ENCODE results near the gene NDUFS6. TPM values are rescaled to one million over a fixed set of nuclear protein-coding genes. Genes with fewer than 3 reads are reported as not detected.

NDUFS6 gene
- total RNA-seq, 1 donor from 2014 or later: 21.3 TPM

DNA sequence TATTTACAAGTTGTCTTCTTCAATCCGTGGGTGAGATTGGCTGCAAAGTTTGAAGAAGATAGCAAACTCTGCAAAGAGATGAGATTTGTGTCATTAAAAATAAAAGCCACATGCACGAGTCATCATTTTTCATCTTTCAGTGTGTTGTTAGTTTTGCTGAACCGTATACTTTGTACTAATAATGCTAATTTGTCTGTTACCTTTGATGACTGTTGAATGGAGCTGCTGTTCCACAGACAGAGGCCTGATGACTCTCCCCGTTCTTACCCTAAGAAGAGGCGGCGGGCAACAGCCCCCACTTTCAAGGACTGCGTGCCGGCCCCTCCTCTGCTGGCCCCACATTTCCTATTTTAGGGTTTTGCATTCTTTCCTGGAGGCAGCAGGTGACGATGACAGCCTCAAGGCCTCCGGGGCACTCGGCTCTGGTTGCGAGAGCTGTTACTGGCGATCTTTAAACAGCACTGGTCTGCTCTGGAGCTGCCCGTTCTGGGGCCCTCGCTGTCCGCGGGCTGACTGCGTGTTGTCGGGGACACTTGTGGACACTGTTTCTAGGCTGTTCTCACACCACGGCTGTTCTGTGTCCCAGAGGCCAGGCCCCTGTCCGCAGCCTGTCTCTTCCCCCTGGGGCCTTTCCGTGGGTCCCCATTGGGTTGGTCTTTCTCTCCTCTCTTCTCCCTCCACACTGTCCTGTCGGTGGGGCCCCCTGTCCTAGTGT, 35.1 kb downstream of the NDUFS6 start:
- H3K9me3 ChIP-seq: no peaks in the 10 kb centered on the region

DNA sequence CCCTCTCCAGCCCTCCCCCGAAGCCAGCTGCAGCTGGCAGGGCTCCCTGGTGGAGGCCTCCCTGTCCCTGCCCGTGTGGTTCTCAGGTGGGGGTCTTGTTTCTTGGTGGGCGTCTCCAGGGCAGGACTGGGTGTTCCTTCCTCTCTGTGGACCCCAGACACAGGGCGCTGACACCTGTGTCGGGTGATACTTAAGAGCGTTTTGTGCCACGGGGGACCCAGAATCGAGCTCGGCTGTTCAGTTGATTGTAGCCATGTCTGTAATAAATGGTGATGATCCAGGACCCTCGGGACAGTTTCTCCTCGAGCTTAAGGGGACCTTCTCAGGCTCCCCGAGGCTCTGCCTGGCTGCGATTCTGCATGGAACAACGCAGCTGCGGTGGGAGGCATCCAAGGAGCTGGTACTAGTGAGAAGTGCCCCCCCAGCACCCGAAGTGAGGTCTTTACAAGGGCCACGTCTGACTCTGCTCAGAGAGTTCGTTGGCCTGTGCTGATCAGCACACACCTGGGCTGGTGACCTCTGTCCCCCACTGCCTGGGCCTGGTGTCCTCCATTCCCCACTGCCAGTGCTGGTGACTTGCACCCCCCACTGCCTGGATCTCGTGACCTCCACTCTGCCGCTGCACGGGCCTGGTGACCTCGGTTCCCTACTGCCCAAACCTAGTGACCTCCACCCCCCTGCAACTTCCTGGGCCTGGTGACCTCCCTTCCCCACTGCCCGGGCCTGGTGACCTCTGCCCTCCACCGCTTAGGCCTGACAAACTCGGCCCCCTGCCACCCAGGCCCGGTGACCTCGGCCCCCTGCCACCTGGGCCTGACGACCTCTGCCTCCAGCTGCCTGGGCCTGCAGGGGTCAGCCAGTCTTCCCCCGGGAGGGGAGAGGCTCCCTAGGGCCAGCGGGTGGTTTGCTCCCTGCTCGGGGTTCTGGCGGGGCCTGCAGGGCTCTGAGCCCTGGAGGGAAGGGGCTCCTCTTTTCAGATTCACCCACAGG, 36.0 kb downstream of the NDUFS6 start:
- intact Hi-C loops (cut with DNase I): no loop called here
- H3K9me3 ChIP-seq: no peaks in the 10 kb centered on the region
- TF ChIP-seq, protein P1, sequence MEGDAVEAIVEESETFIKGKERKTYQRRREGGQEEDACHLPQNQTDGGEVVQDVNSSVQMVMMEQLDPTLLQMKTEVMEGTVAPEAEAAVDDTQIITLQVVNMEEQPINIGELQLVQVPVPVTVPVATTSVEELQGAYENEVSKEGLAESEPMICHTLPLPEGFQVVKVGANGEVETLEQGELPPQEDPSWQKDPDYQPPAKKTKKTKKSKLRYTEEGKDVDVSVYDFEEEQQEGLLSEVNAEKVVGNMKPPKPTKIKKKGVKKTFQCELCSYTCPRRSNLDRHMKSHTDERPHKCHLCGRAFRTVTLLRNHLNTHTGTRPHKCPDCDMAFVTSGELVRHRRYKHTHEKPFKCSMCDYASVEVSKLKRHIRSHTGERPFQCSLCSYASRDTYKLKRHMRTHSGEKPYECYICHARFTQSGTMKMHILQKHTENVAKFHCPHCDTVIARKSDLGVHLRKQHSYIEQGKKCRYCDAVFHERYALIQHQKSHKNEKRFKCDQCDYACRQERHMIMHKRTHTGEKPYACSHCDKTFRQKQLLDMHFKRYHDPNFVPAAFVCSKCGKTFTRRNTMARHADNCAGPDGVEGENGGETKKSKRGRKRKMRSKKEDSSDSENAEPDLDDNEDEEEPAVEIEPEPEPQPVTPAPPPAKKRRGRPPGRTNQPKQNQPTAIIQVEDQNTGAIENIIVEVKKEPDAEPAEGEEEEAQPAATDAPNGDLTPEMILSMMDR (IDR thresholded peaks at IDR 0.05): no peak
- no peaks in the 10 kb centered on the region for H3K36me3 ChIP-seq
- H3K27ac ChIP-seq: no peak overlapping the region
- H3K4me3 ChIP-seq: no peak overlapping the region
- DNase-seq: no peak
- no peak for ATAC-seq
- peaks cover 65% of the 10 kb centered on the region for H3K27me3 ChIP-seq (ENCODE audit: low read depth)
- no peaks in the 10 kb centered on the region for H3K4me1 ChIP-seq

More for the DNA sequence above, 35.1 kb downstream of the NDUFS6 start:
- Histone ChIP-seq H3K27me3 (ENCODE audit: low read depth) (peaks cover 58% of the 10 kb centered on the region), H3K4me3 (no peak overlapping the region), H3K4me1 (no peaks in the 10 kb centered on the region), H3K27ac (no peak overlapping the region), H3K36me3 (no peaks in the 10 kb centered on the region)
- DNase-seq (no peak), ATAC-seq (no peak)
- intact Hi-C loops (cut with DNase I): no loop called here
- TF ChIP-seq, protein P1 (IDR thresholded peaks at IDR 0.05): no peak

GRCh38 chr5:1838013-1838412, 36.8 kb downstream of the NDUFS6 start:
- Histone ChIP-seq H3K36me3 (no peaks in the 10 kb centered on the region), H3K9me3 (no peaks in the 10 kb centered on the region), H3K27ac (no peak overlapping the region), H3K27me3 (ENCODE audit: low read depth) (peaks cover 61% of the 10 kb centered on the region), H3K4me3 (no peak overlapping the region), H3K4me1 (no peaks in the 10 kb centered on the region)
- TF ChIP-seq, protein P1 (IDR thresholded peaks at IDR 0.05): no peak
- ATAC-seq (no peak), DNase-seq (no peak)
- intact Hi-C loops (cut with DNase I): no loop called here

DNA sequence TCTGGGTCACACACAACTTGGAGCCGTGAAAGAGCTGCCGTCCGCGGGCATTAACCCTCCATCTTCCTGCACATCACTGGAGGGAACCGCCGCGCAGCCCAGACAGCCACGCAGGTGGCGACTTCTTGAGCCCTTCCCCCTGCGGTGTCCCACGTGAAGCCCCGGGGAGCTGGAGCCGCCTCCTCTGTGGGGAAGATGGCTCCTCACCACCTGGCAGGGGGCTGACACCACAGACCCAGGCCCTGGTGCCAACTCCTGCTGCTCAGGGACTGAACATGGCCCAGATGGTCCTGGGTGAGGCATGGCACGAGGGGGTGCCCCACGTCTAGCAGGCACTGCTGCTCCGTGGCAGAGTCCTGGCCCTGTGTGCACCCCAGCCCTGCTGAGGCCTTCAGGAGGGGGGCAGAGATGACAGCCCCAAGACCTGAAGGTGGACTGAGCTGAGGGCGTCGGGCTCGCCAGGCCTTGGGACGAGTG, 38.9 kb downstream of the NDUFS6 start:
- ATAC-seq: no peak
- DNase-seq: no peak
- H3K36me3 ChIP-seq: no peaks in the 10 kb centered on the region
- peaks cover 61% of the 10 kb centered on the region for H3K27me3 ChIP-seq (ENCODE audit: low read depth)
- no peak overlapping the region for H3K27ac ChIP-seq
- no peaks in the 10 kb centered on the region for H3K4me1 ChIP-seq
- no peak overlapping the region for H3K4me3 ChIP-seq
- intact Hi-C loops (cut with DNase I): no loop called here
- TF ChIP-seq, protein P1 (IDR thresholded peaks at IDR 0.05): no peak
- no peaks in the 10 kb centered on the region for H3K9me3 ChIP-seq

DNA sequence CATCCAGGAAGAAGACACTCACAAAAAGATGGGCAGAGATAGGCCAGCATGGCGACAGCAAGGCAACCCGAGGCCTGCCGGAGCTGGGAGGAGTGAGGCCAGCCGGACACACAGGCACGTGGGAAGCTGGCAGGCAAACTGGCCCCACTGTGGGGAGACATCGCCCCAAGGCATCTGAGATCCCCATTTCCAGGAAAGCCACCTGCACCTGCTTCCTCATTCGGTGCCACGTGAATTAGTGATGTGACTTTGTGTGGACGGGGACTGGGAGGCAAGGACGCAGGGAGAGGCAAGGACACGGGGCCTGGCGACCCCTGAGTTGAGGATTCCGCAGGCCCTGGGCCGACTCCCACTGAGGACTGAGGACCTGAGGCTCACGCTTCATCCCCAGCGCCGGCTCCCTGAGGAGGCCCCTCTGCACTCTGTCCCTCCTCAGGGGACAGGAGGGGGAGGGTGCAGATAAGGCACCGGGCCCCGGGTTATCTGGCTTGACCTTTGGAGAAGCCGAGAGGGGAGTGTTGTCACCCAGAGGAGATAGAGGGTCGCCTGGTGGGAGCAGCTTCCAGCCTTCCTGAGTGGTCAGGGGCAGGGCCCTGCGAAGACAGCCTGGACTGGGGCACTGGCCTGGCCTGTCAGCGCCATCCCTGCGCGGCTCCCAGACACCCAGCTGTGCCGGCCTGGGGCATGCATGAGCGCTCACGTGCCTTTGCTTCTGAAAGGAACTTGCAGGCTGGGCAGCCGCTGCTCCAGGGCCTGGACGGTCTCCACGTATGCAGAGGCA, 39.7 kb downstream of the NDUFS6 start:
- TF ChIP-seq, protein P1 (IDR thresholded peaks at IDR 0.05): no peak
- no peaks in the 10 kb centered on the region for H3K36me3 ChIP-seq
- peaks cover 57% of the 10 kb centered on the region for H3K27me3 ChIP-seq (ENCODE audit: low read depth)
- H3K27ac ChIP-seq: no peak overlapping the region
- H3K9me3 ChIP-seq: no peaks in the 10 kb centered on the region
- DNase-seq (no peak), ATAC-seq (peak in 1 of 2 donors; percentile 19)
- intact Hi-C loops (cut with DNase I): no loop called here
- no peaks in the 10 kb centered on the region for H3K4me1 ChIP-seq
- H3K4me3 ChIP-seq: no peak overlapping the region

Data from lower lobe of right lung (tissue), 2 donors.